Subcutaneous abdominal adipose tissue (tissue), 5 donors: ENCODE data around the gene BUD31.
"Not testable (repeated sequence)": the region's sequence is repeated elsewhere in the genome, so short reads cannot be mapped to it uniquely, and the experiment has no call there.

Experiments used
- H3K27ac ChIP-seq: one replicate; pipeline ENCODE4 v1.7.0; 2013; ENCODE audit warnings: low read depth, mild to moderate bottlenecking, inconsistent platforms, low read length, moderate library complexity
- H3K27me3 ChIP-seq, 5 donors: one replicate each; pipeline ENCODE4 v1.7.0; 2013; ENCODE audit warnings: low read length in 5 of 5, inconsistent platforms in 1 of 5; ENCODE audit not compliant: control insufficient read depth in 5 of 5, insufficient read depth in 4 of 5
- H3K36me3 ChIP-seq, 5 donors: one replicate each; pipeline ENCODE4 v1.7.0; 2013; ENCODE audit warnings: low read length in 5 of 5; ENCODE audit not compliant: control insufficient read depth in 5 of 5, insufficient read depth in 5 of 5
- H3K4me1 ChIP-seq, 5 donors: one replicate each; pipeline ENCODE4 v1.7.0; 2013; ENCODE audit warnings: low read length in 5 of 5, mild to moderate bottlenecking in 3 of 5, moderate library complexity in 1 of 5; ENCODE audit not compliant: control insufficient read depth in 5 of 5, insufficient read depth in 5 of 5
- H3K4me3 ChIP-seq, 5 donors: one replicate each; pipeline ENCODE4 v1.7.0; 2013; ENCODE audit warnings: low read length in 5 of 5, low read depth in 1 of 5
- H3K9ac ChIP-seq, 5 donors: one replicate each; pipeline ENCODE4 v1.7.0; 2013; ENCODE audit warnings: low read length in 5 of 5, mild to moderate bottlenecking in 4 of 5, moderate library complexity in 3 of 5
- H3K9me3 ChIP-seq, 5 donors: one replicate each; pipeline ENCODE4 v1.7.0; 2013; ENCODE audit warnings: low read length in 5 of 5; ENCODE audit not compliant: control insufficient read depth in 5 of 5
- donor health status: healthy.
- donor health status: healthy.
- donor health status: healthy.
- donor health status: healthy.
- donor health status: healthy.

BUD31 gene

GRCh38 chr7:99372275-99373090 lies 36.3 kb upstream of the BUD31 start:
- peaks cover 2 to 26% (median 20%) of the 10 kb centered on the region in 5 donors for H3K4me1 ChIP-seq
- H3K9ac ChIP-seq = no peak overlapping the region
- H3K27me3 ChIP-seq = no peaks in the 10 kb centered on the region
- H3K27ac ChIP-seq = no peak overlapping the region
- no peak overlapping the region for H3K4me3 ChIP-seq
- peaks cover 0 to 12% (median 5%) of the 10 kb centered on the region in 5 donors for H3K36me3 ChIP-seq
- no peaks in the 10 kb centered on the region for H3K9me3 ChIP-seq

- Histone ChIP-seq H3K27me3 (no peaks in the 10 kb centered on the region), H3K27ac (peak overlapping the region; percentile 75), H3K9ac (peak overlapping the region in 3 of 5 donors; percentile 66 to 78 (median 73)), H3K9me3 (no peaks in the 10 kb centered on the region), H3K4me3 (peak overlapping the region in 4 of 5 donors; percentile 65 to 86 (median 78)), H3K4me1 (peaks cover 2 to 26% (median 20%) of the 10 kb centered on the region in 5 donors), H3K36me3 (peaks cover 0 to 17% (median 5%) of the 10 kb centered on the region in 5 donors)
Observed at GRCh38 chr7:99373091-99374066, 35.4 kb upstream of the BUD31 start.

GRCh38 chr7:99374111-99375064 lies 34.4 kb upstream of the BUD31 start, which contains the start of gene ARPC1B:
TSS of gene ARPC1B (plus strand) at chr7:99374730. CDS start at chr7:99385715, 10,985 bp downstream.
- H3K27me3 ChIP-seq = no peaks in the 10 kb centered on the region
- peak within 1 kb of the TSS in 4 of 5 donors; percentile 65 to 86 (median 78) for H3K4me3 ChIP-seq
- H3K9ac ChIP-seq = peak within 1 kb of the TSS in 4 of 5 donors; percentile 66 to 78 (median 70)
- H3K4me1 ChIP-seq = peaks cover 7 to 32% (median 26%) of the 10 kb centered on the region in 5 donors
- H3K36me3 ChIP-seq = peaks cover 0 to 11% (median 0%) of the 10 kb centered on the region in 5 donors
- H3K27ac ChIP-seq = peak within 1 kb of the TSS; percentile 75
- no peaks in the 10 kb centered on the region for H3K9me3 ChIP-seq

DNA sequence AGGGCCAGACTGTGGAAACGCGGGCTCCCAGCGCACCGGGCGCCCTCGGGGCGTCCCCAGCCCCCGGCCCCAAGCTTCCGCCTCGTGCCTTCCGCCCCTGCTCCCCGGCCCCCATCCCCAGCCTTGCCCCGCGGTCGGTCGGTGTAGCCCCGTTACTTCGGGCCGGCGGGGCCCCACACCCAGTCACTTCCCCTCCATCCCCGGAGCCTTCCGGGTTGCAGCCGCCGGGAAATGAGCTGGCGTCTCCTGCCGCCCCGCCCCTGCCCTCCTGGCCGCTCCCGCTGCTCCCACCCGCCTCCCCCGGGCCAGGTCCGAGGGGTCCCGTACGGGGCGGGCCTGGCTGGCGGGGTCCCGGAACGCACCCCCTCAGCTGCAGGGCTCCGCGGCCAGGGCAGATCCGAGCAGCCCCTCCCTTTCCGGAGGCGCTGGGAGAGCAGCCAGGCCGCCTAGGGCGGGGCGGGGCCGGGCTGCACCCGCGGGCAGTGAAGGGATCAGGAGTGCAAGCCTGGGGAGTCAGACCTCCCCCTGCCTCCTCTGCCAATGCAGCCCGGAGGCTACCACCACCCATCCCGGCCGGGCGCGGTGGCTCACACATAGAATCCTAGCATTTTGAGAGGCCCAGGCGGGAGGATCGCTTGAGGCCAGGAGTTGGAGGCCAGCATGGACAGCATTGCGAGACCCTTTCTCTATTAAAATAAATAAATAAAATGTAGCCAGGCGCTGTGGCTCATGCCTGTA lies 33.5 kb upstream of the BUD31 start:
- Histone ChIP-seq H3K9me3 (no peaks in the 10 kb centered on the region), H3K27ac (peak overlapping the region; percentile 75), H3K9ac (peak overlapping the region in 3 of 5 donors; percentile 43 to 66 (median 55)), H3K36me3 (peaks cover 0 to 11% (median 0%) of the 10 kb centered on the region in 5 donors), H3K4me1 (peaks cover 8 to 40% (median 34%) of the 10 kb centered on the region in 5 donors), H3K27me3 (no peaks in the 10 kb centered on the region), H3K4me3 (peak overlapping the region in 4 of 5 donors; percentile 65 to 86 (median 78))

- peak overlapping the region; percentile 43 to 81 (median 76) for H3K9ac ChIP-seq
- no peaks in the 10 kb centered on the region for H3K9me3 ChIP-seq
- peak overlapping the region in 4 of 5 donors; percentile 51 to 56 (median 55) for H3K4me3 ChIP-seq
- peaks cover 10 to 47% (median 41%) of the 10 kb centered on the region in 5 donors for H3K4me1 ChIP-seq
- peak overlapping the region; percentile 98 for H3K27ac ChIP-seq
- no peaks in the 10 kb centered on the region for H3K27me3 ChIP-seq
- H3K36me3 ChIP-seq = peaks cover 0 to 17% (median 10%) of the 10 kb centered on the region in 5 donors
Observed at GRCh38 chr7:99379043-99379577, 29.7 kb upstream of the BUD31 start.

- not testable (repeated sequence) for H3K27me3 ChIP-seq, H3K9me3 ChIP-seq
- Histone ChIP-seq H3K4me3 (peak overlapping the region; percentile 38 to 56 (median 54)), H3K4me1 (peaks cover 10 to 44% (median 38%) of the 10 kb centered on the region in 5 donors), H3K9ac (peak overlapping the region; percentile 43 to 81 (median 76)), H3K27ac (peak overlapping the region; percentile 98), H3K36me3 (peaks cover 0 to 17% (median 10%) of the 10 kb centered on the region in 5 donors)
Observed at GRCh38 chr7:99379693-99380031, 29.1 kb upstream of the BUD31 start.

DNA sequence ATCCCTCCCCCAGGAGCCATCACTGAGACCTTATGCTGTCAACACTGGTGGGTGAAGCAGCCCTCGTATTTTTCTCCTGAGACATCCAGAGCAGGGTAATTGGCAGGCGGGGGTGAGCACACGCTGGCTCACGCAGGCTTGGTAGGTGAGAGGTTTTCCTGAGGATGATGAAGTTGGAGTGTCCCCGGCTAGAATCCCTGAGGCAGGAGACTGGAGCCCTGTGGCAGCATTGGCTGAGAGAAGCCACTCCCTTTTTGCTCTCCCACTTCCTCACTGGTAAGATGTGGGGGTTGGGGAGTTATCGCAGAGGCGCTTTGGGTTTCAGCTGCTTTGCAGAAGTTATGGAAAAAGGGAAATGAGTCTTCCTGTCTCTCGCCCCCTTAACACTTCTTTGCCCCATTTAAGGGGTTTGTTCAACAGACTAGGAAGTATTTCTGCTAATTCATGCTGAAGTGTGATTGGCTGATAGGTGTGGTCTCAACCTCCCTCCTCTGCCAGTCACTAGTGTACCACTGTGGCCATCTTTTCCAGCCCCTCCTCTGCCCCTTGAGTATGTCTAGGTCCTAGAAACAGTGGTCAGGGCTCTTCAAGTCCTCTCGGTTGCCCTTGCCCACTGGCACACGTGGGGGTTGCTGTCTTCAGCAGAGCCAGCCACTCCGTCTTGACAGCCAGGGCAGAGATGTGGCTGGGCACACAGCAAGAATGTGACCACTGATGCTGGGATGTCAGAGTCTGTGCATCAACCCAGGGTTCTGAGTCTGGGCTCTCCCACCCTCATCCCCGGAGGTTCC lies 28.5 kb upstream of the BUD31 start:
- H3K27me3 ChIP-seq = no peaks in the 10 kb centered on the region
- peaks cover 10 to 43% (median 38%) of the 10 kb centered on the region in 5 donors for H3K4me1 ChIP-seq
- peaks cover 0 to 17% (median 10%) of the 10 kb centered on the region in 5 donors for H3K36me3 ChIP-seq
- H3K4me3 ChIP-seq = peak overlapping the region; percentile 38 to 56 (median 51)
- no peaks in the 10 kb centered on the region for H3K9me3 ChIP-seq
- H3K9ac ChIP-seq = peak overlapping the region in 4 of 5 donors; percentile 43 to 81 (median 58)
- H3K27ac ChIP-seq = peak overlapping the region; percentile 98
